ENCODE results near the gene TMEM126B. TPM values are rescaled to one million over a fixed set of nuclear protein-coding genes. Genes with fewer than 3 reads are reported as not detected.

Gene TMEM126B
- total and polyA plus RNA-seq, 10 of the 15 experiments (the other 5 are each of a cell fraction or from before 2014, with no cell fraction given) = 36.9 to 117 (median 70.3) TPM

GRCh38 chr11:85663080-85663752, 34.8 kb downstream of the TMEM126B start:
- FAIRE-seq (no peak), ATAC-seq (peak; percentile 11), DNase-seq (ENCODE audit: low read depth, low spot score) (no peak)
- in situ Hi-C loops (cut with MboI) = no loop called here
- peak overlapping the region; percentile 87 for H3K27ac ChIP-seq (ENCODE audit: control insufficient read depth, insufficient read depth)
- whole genome bisulfite sequencing (ENCODE audit: insufficient coverage, insufficient replicate concordance, low lambda C conversion rate, missing lambda C conversion rate) = under 1% methylated on average over 10 of the region's 10 CpGs
- peaks cover 10% of the 10 kb centered on the region; the same call in 1 of the 2 replicates for H4K20me1 ChIP-seq (ENCODE audit: control insufficient read depth, insufficient read depth)
- H3K79me2 ChIP-seq (ENCODE audit: control insufficient read depth, insufficient read depth, low read length) = peaks cover 69% of the 10 kb centered on the region
- H3K9me3 ChIP-seq (replicated peaks; ENCODE audit: control insufficient read depth, insufficient read depth, low read length) = no peaks in the 10 kb centered on the region
- peaks cover 0 to 16% of the 10 kb centered on the region in 2 experiments; a peak in 2 of 4 replicates for H3K36me3 ChIP-seq (ENCODE audit: control insufficient read depth in 2 of 2, insufficient read depth in 2 of 2, low read length in 1 of 2)
- ChIA-PET SMC1A (ENCODE audit: uncharacterized antibody, unreplicated experiment) (interaction anchor here (0.6 to 8.2 kb wide), 5 partner anchors 10 to 37 kb away, joined by 3 to 66 read pairs (median 3); partner anchors contain the start of gene TMEM126A), POLR2A (interaction anchor here (0.6 to 6.7 kb wide), 4 partner anchors 9 to 37 kb away, joined by 5 to 43 read pairs (median 8); partner anchors contain the start of genes DLG2, TMEM126A and TMEM126B), CTCF (interaction anchor here (0.6 to 4.0 kb wide), 4 partner anchors 8 to 35 kb away, joined by 3 to 21 read pairs (median 4); partner anchors contain the start of genes CCDC89, TMEM126A and TMEM126B), RAD21 (ENCODE audit: unreplicated experiment) (interaction anchor here (2.9 kb wide), 1 partner anchor 35 kb away, joined by 10 read pairs; the partner anchor contains the start of genes DLG2 and TMEM126B)
- peak overlapping the region; percentile 95 for H3K9ac ChIP-seq (ENCODE audit: control insufficient read depth, insufficient read depth, low read length)
- no peaks in the 10 kb centered on the region for H3K27me3 ChIP-seq (replicated peaks in 1 of 2; ENCODE audit: control insufficient read depth in 2 of 2, insufficient read depth in 2 of 2, low read length in 1 of 2)
- H2AFZ ChIP-seq (ENCODE audit: control insufficient read depth, low read depth, low read length) = no peak overlapping the region
- TF ChIP-seq EZH2 (IDR thresholded peaks at IDR 0.05; ENCODE audit: borderline replicate concordance, control insufficient read depth, low read depth, low read length) (no peak), NFIC (IDR thresholded peaks at IDR 0.05; ENCODE audit: low read depth, low read length) (no peak), SUPT20H (IDR thresholded peaks at IDR 0.05; ENCODE audit: borderline replicate concordance, control insufficient read depth, low read depth, low read length) (no peak), IRF5 (IDR thresholded peaks at IDR 0.05; ENCODE audit: borderline replicate concordance) (no peak), PAX8 (IDR thresholded peaks at IDR 0.05) (no peak), ZBED1 (IDR thresholded peaks at IDR 0.05; ENCODE audit: borderline replicate concordance) (no peak), NBN (IDR thresholded peaks at IDR 0.05) (no peak), EED (IDR thresholded peaks at IDR 0.05; ENCODE audit: low read depth) (no peak)
- TF ChIP-seq, protein P1, sequence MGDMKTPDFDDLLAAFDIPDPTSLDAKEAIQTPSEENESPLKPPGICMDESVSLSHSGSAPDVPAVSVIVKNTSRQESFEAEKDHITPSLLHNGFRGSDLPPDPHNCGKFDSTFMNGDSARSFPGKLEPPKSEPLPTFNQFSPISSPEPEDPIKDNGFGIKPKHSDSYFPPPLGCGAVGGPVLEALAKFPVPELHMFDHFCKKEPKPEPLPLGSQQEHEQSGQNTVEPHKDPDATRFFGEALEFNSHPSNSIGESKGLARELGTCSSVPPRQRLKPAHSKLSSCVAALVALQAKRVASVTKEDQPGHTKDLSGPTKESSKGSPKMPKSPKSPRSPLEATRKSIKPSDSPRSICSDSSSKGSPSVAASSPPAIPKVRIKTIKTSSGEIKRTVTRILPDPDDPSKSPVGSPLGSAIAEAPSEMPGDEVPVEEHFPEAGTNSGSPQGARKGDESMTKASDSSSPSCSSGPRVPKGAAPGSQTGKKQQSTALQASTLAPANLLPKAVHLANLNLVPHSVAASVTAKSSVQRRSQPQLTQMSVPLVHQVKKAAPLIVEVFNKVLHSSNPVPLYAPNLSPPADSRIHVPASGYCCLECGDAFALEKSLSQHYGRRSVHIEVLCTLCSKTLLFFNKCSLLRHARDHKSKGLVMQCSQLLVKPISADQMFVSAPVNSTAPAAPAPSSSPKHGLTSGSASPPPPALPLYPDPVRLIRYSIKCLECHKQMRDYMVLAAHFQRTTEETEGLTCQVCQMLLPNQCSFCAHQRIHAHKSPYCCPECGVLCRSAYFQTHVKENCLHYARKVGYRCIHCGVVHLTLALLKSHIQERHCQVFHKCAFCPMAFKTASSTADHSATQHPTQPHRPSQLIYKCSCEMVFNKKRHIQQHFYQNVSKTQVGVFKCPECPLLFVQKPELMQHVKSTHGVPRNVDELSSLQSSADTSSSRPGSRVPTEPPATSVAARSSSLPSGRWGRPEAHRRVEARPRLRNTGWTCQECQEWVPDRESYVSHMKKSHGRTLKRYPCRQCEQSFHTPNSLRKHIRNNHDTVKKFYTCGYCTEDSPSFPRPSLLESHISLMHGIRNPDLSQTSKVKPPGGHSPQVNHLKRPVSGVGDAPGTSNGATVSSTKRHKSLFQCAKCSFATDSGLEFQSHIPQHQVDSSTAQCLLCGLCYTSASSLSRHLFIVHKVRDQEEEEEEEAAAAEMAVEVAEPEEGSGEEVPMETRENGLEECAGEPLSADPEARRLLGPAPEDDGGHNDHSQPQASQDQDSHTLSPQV (IDR thresholded peaks at IDR 0.05) = no peak
- TF ChIP-seq, protein P2, sequence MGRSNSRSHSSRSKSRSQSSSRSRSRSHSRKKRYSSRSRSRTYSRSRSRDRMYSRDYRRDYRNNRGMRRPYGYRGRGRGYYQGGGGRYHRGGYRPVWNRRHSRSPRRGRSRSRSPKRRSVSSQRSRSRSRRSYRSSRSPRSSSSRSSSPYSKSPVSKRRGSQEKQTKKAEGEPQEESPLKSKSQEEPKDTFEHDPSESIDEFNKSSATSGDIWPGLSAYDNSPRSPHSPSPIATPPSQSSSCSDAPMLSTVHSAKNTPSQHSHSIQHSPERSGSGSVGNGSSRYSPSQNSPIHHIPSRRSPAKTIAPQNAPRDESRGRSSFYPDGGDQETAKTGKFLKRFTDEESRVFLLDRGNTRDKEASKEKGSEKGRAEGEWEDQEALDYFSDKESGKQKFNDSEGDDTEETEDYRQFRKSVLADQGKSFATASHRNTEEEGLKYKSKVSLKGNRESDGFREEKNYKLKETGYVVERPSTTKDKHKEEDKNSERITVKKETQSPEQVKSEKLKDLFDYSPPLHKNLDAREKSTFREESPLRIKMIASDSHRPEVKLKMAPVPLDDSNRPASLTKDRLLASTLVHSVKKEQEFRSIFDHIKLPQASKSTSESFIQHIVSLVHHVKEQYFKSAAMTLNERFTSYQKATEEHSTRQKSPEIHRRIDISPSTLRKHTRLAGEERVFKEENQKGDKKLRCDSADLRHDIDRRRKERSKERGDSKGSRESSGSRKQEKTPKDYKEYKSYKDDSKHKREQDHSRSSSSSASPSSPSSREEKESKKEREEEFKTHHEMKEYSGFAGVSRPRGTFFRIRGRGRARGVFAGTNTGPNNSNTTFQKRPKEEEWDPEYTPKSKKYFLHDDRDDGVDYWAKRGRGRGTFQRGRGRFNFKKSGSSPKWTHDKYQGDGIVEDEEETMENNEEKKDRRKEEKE (IDR thresholded peaks at IDR 0.05) = no peak
- peak overlapping the region; percentile 91 for H3K4me3 ChIP-seq
- intact Hi-C loops (cut with micrococcal nuclease; ENCODE audit: unreplicated experiment) = loop anchor here (10.0 kb wide), 1 partner anchor 632 kb away; no protein-coding TSS in a partner anchor
- TSS peak; percentile 55 for BruUV-seq (replicated peaks)
- H3K4me2 ChIP-seq (ENCODE audit: control insufficient read depth, insufficient read depth) = peak overlapping the region; percentile 91
- H3K4me1 ChIP-seq (ENCODE audit: control insufficient read depth, insufficient read depth, low read length) = no peaks in the 10 kb centered on the region

Data from GM12878 (cell line).